Stimulated activated CD4-positive, alpha-beta T cell treated with anti-CD3 and anti-CD28 coated beads, Interleukin-4, amount 100 ng/mL, for 4 hours (primary cell): ENCODE results near the gene ZNF548.
"Not testable (repeated sequence)": the region's sequence is repeated elsewhere in the genome, so short reads cannot be mapped to it uniquely, and the experiment has no call there.

Experiments used
- DNase-seq, 2 experiments: peaks; one replicate each; pipeline ENCODE4 v3.0.0-alpha.2; 2020

The ZNF548 gene

DNA sequence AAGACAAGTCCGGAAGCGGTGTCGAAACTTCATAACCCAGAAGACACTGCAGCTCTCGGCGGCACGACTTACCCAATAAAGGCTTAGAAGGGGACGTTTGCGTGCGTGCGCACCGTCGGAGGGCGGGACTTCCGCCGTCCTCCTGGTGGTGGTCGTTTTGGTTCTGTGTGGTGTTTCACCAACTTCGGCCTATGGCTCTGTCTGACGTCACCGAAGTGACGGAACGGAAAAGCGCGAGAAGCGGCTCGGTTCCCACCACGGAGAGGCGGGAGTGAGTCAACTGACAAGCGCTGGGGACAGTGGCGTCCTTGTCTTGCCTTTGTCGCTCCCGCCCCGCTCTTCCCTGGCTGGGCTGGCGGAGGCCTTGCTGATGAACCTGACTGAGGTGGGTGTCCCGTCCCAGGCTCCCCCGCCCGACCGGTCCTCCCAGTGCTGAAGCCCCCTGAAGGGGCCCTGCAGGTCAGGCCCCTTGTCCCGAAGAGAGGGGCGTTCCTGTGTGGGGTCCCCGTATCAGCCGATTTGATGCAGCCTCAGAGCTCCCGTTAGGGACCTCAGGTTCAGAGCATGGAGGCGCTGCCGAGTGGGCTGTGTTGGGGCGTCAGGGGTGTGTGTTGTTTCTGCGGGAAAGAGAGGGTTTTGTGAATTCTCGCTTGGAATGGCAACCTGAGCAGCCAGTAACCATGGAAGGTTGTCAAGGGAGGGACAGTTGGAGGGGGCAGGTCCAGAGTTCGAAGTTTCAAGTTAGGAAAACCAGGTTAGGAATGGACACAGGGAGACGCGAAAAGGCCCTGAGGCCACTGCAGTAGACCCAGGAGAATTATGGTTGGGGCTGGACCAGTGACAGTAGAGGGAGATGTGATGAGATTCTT is at the start of gene ZNF548:
TSS of gene ZNF548 (plus strand) at position 125 of the 869 bp plus-strand sequence. CDS start at position 371, 246 bp downstream.
- peak; percentile 92 to 98 for DNase-seq

GRCh38 chr19:57342582-57342981 is 47.1 kb upstream of the ZNF548 start:
- no peak for DNase-seq

DNA sequence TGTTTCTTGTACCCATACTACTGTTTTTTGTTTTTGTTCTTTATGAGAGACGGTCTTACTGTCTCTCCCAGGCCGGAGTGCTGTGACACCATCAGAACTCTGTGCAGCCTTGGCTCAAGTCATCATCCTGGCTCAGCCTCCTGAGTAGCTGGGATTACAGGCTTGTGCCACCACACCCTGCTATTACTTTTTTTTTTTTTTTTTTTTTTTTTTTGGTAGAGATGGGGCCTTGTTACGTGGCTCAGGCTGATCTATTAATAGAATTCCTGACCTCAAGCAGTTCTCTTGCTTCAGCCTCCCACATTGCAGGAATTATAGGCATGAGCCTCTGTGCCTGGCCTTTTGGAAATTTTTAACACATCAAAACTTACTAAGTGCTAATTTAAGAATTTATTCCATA is 41.5 kb upstream of the ZNF548 start:
- DNase-seq = no peak

DNA sequence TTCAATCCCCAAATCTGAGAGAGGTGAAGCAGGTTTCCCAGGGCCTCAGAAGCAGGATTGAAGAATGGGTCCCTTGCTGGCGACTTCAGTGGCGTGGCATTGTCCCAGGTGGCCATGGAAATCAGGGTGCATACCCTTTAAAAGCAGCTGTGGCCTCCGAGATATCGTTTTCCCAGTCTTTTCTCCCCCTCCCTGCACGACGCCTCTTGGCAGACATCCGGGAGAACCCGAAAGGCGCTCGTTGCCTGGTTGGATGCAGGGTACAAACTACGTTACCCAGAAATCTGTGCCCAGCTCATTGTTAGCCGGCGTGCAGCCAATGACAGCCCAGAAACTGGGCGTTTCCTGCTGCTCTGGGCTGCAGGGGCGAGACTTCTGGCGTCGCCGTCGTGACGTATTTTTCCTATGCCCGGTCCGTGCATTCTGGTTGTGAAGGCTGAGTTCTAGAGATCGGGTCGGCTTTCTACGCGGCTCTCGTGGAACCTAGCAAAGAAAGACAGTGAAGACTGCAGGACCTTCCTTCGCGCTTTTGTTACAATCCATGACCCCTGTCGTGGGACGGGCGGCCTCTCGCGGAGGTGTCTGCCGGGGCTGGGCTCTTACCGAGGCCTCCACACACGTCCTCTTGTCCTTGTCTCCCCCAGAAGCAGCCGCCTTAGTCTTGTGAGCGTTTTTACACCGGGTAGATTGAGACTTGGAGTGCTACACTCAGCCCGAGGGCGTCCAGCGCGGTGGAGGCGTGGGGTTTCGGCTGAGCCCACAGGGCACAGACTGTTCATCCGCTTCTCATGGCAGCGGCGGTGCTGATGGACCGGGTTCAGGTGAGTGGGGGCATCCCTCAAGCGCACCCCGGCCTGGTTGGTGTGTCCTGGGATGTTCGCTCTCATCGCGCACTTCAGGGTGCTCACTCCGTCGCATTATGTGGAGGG is 38.5 kb upstream of the ZNF548 start, which contains the start of gene ZNF304:
TSS of gene ZNF304 (plus strand) at position 395 of the 929 bp plus-strand sequence. CDS start at position 789, 394 bp downstream.
- DNase-seq = peak; percentile 72 to 86

GRCh38 chr19:57351867-57352266 is 37.8 kb upstream of the ZNF548 start:
- no peak for DNase-seq

- no peak for DNase-seq
These were observed 33.7 kb upstream of the ZNF548 start for GRCh38 chr19:57355916-57356315.

DNA sequence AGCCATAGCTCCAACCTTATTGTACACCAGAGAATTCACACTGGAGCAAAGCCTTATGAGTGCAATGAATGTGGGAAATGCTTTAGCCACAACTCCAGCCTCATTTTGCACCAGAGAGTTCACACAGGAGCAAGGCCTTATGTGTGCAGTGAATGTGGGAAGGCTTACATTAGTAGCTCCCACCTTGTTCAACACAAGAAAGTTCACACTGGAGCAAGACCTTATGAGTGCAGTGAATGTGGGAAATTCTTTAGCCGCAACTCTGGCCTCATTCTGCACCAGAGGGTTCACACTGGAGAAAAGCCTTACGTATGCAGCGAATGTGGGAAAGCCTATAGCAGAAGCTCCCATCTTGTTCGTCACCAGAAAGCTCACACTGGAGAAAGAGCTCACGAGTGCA is 32.2 kb upstream of the ZNF548 start:
- no peak for DNase-seq

DNA sequence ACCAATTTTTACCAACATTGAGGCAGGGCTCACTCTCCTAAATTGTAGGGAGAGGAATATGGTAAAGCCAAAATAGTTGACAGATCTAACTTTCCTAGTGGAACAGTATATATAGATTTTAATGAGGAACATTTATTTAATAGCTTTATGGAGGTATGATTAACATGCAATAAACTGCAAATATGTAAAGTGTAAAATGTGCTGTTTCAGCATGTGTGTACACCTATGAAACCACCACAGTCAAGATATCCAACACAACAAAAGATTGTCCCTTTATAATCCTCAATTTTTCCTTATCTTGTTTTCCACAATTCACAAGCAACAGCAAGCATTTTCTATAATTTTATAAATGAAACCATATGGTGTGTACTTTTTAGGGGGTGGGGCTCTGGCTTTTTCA is 30.4 kb upstream of the ZNF548 start:
- DNase-seq = no peak

DNA sequence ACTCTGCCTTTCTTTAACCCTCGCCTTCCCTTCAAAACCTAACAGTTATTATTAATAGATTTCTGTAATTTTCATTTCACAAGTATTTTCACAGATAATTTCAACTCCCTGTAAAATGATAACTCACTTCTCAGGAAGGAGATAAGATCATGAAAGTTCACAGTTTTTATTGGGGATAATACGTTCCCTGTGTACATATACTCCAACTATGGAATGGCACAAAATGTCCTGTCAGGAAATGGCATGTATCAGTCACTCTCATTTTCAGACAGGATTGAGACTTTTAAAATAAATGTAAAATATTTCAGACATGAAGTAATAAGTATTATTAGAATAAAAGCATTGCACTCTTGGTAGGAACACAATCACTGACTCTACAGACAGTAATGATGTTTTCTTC is 27.2 kb upstream of the ZNF548 start:
- no peak for DNase-seq

- DNase-seq = peak; percentile 96 to 99
These were observed 26.5 kb upstream of the ZNF548 start, which contains the start of the genes TRAPPC2B and ZNF547 for GRCh38 chr19:57362997-57363687. TRAPPC2B (plus strand) TSS chr19:57363551; CDS start chr19:57364834, 1,283 bp downstream. ZNF547 (plus strand) TSS chr19:57363551; CDS start chr19:57368556, 5,005 bp downstream.

DNA sequence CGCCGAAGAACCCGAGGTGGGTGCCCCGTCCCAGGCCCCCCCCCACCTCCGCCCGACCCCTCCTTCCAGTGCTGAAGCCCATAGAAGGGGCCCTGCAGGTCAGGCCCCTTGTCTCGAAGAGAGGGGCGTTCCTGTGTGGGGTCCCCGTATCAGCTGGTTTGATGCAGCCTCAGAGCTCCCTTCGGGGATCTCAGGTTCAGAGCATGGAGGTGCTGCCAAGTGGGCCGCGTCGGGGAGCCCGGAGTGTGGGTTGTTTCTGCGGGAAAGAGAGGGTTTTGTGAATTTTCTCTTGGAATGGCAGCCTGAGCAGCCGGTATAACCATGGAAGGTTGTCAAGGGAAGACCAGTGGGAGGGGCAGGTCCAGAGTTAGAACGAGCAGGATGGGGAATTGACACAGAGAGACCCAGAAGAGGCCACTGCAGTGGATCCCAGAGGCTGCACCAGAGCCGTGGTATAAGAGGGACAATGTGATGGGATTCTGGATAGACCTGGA is 25.9 kb upstream of the ZNF548 start:
- no peak for DNase-seq

DNA sequence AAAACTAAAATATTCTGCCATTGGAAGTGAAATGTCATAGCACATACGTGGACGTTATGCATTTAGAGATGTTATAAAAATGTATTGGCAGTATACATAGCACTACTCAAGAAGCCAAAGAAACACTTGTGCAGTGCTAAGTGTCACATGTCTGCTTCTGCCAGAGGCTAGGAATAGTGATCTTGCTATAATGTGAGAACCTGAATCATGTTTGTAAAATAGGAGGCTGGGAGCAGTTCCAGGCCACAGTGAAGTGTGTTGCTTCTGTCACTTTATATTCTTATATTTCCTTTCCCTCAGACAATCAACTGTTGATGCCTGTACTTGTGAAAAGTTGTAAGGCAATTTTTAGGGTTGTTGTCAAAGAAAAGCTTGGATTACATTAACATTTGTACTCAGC is 22.9 kb upstream of the ZNF548 start:
- no peak for DNase-seq

DNA sequence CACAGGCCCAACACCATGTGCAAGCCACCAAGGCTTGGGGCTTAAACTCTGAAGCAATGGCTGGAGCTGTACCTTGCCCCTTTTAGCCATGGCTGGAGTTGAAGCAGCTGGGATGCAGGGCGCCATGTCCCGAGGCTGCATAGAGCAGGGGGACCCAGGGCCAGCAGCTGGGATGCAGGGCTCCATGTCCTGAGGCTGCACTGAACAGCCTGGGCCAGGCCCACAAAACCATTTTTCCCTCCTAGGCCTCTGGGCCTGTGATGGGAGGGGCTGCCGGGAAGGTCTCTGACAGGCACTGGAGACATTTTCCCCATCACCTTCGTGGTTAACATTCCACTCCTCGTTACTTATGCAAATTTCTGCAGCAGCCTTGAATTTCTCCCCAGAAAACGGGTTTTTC is 15.5 kb upstream of the ZNF548 start:
- no peak for DNase-seq

DNA sequence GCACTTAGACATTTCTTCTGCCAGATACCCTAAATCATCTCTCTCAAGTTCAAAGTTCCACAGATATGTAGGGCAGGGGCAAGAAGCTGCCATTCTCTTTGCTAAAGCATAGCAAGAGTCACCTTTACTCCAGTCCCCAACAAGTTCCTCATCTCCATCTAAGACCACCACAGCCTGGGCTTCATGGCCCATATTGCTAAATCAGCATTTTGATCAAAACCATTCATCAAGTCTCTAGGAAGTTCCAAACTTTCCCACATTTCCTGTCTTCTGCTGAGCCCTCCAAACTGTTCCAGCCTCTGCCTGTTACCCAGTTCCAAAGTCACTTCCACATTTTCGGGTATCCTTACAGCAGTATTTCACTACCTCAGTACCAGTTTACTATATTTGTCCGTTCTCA is 15.0 kb upstream of the ZNF548 start:
- DNase-seq = not testable (repeated sequence)

- DNase-seq = no peak
These were observed 13.5 kb upstream of the ZNF548 start for GRCh38 chr19:57376151-57376550.

DNA sequence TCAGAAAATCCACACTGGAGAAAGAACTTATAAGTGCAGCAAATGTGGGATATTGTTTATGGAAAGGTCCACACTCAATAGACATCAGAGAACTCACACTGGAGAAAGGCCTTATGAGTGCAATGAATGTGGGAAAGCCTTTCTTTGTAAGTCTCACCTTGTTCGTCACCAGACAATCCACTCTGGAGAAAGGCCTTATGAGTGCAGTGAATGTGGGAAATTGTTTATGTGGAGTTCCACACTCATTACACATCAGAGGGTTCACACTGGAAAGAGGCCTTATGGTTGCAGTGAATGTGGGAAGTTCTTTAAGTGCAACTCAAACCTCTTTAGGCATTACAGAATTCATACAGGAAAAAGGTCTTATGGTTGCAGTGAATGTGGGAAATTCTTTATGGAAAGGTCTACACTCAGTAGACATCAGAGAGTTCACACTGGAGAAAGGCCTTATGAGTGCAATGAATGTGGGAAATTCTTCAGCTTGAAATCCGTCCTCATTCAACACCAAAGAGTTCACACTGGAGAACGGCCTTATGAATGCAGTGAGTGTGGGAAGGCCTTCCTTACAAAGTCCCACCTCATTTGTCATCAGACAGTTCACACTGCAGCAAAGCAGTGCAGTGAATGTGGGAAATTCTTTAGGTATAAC is 12.0 kb upstream of the ZNF548 start:
- no peak for DNase-seq

- no peak for DNase-seq
These were observed 8.7 kb upstream of the ZNF548 start for GRCh38 chr19:57380923-57381322.

GRCh38 chr19:57382806-57383488 is 6.7 kb upstream of the ZNF548 start:
- no peak for DNase-seq

DNA sequence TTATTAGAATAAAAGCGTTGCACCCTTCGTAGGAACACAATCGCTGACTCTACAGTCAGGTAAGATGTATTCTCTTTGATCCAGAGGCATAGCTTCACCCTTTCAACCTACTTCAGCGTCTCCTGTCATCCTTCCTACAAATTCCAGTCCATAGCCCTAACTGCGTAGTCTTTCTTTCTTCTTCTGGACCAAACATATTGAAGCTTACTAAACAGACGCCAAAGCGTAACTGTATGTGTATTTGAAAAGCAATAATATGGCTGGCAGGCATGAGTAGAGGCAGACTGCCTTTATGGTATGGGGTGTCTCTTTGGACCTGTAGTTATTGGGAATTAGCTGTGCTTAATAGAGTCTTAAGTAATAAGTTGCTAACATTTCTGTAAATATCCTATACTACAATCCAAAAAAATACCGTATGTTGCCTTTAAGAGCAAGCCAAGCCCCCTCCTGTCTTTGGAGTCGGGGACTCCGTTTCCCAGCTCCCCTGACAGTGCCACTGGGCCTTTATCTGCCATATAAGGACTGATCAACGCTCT is 392 bp upstream of the ZNF548 start:
- DNase-seq = no peak

DNA sequence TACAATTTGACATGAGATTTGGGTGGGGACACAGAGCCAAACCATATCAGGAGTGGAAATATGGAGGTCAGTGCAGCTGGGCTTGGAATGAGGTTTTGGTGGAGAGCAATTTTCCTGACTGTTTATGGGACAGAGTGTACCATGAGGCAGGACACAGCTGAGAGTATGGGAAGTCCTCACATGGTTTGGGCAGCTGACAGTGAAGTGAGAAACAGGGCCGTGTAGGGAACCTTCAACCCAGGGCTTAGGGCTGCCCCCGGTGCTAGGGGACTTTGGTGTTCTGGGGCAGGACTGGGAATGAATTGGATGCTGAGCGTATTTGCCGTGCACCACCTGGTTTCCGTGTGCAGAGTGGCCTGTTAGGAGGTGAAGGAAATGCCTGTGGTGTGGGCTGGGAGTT is 6.1 kb downstream of the ZNF548 start:
- DNase-seq = no peak

- DNase-seq = no peak
These were observed 9.2 kb downstream of the ZNF548 start for GRCh38 chr19:57398868-57399267.
